ENCODE measurements around the gene ADCK2.
"Not testable (repeated sequence)": the region's sequence is repeated elsewhere in the genome, so short reads cannot be mapped to it uniquely, and the experiment has no call there.

ADCK2 gene

DNA sequence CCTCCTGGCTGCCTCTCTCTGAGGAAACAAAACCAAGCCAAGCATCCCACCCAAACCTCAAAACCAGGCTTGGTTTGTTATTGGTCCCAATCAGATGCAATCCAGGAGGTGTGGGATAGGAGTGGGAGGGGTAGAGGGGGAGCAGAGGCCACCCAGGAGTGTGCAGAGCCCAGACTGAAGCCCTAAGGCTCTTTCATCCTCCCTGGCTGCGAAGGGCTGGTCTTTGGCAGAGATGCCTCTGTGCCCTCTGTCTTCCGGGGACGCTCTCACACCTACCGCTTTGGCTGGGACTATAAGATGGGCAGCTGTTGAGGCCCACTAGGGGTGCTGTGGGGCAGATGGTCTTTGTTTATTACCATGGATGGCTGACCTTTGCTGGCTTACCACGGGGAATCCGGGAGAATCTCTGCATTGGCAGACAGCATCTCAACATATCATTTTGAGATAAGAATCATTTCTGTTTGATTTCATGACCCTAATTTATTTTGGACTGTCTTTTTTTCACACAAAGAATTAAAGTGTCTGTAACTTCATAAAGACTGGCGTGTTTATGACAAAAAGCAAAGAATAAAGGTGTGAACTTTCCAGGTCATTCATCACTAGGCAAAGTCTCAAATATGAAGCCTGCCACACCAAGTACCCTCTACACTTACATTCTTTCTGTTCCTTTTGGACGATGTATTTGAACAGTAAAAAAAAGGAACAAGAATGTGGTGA, 25.7 kb upstream of the ADCK2 start:
- no peak for DNase-seq

DNA sequence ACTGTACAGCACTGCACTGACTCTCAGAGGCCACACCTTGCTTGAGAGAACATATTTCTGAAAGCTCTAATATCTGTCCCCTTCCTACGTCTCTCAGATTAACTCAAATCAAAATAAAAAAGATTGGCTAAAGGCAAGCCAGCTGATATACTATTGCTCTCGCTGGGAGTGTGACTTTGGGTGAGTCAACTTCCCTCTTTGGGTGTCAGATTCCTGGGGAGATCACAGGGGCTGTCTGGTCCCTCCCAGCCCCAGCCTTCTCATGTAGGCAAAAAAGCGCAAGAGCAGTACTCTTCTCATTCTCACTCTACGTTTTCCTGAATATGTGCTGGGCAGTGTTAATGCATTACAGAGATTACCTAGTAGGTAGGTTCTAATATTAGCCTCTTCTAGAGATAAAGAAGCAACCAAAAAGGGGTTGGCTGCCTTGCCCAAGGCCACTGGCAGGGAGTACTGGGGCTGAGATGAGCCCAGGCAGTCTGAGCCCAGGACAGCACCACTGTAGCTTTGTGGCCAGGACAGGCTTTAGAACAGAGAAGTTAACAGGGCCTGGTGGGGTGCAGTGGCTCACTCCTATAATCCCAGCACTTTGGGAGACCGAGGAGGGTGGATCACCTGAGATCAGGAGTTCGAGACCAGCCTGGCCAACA, 23.1 kb upstream of the ADCK2 start:
- DNase-seq: no peak

DNA sequence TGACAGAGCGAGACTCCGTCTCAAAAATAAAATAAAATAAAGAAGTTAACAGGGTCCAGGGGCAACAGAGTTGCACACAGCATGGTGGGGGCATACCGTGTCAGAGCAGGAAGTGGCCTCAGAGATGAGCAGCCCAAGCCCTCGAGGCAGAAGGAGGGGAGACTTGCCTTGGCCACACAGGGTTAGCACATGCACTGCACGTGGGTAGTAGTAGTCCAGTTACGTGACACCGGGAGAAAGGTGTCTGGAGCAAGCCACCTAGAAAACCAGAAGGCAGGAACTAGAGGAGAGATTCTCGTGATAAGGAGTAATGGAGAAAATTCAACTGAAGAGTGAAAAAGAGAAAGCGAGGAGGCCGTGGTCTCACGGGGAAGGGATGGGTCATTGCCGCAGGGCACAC, 22.4 kb upstream of the ADCK2 start:
- DNase-seq: no peak

DNA sequence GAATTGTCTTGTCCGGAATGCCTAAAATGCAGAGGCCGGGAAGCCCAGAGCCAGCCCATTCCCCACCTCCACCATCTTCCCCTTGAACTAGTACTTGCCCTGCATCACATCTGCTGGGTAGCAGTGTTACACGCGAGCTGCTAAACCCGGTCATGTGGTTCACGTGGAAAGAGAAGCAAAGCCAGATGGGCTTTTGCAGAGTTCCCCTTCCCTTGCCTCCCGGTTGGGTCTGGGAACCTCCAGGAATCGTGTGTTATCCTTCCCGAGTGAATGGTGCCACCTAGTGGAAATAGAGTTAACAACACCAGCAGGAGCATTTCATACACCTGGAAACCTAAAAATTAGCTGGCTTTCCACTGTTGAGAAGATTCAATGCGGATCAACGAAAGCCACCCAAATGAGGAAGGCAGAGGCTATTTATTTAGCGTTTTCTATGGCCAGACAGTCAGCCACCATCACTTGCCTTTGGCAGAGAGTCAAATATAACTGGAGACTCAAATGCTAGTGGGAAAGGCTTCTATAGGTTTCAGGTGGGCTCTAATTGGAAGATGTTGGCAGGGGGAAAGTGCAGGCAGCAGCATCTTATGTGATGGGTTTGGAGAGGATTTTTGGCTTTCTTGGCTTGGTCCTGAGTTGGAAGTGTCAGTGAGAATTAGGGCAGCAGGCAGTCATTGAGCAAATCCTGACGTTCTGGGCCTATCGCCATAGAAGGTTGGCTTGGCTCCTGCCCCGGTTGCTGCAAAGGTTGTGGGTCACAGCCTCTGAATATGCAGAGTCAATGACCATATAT, 19.2 kb upstream of the ADCK2 start:
- peak; percentile 15 for DNase-seq

DNA sequence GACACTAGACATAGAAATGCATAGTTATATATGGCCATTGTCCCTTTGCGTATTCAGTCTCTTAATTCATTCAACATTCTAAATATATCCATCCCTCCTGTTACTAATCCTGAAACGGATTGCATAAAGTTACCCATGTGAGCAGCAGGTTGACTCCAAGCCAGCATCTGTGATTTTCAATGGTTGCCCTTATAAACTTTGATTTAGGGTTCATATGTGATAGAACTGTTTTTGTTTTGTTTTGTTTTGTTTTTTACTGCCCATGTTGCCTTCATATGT, 18.7 kb upstream of the ADCK2 start:
- DNase-seq: no peak

DNA sequence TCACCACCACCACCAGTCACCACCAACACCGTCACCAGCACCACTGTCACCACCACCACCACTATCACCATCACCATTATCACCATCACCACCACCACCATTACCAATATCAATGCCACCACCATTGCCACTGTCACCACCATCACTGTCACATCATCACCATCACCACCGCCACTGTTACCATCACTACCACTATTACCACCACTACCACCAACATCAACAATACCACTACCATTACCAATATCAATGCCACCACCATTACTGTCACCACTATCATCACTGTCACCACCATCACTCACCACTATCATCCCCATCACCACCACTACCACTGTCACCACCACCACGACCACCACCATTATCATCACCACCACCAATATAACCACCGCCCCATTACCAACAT, 18.1 kb upstream of the ADCK2 start:
- DNase-seq: no peak

DNA sequence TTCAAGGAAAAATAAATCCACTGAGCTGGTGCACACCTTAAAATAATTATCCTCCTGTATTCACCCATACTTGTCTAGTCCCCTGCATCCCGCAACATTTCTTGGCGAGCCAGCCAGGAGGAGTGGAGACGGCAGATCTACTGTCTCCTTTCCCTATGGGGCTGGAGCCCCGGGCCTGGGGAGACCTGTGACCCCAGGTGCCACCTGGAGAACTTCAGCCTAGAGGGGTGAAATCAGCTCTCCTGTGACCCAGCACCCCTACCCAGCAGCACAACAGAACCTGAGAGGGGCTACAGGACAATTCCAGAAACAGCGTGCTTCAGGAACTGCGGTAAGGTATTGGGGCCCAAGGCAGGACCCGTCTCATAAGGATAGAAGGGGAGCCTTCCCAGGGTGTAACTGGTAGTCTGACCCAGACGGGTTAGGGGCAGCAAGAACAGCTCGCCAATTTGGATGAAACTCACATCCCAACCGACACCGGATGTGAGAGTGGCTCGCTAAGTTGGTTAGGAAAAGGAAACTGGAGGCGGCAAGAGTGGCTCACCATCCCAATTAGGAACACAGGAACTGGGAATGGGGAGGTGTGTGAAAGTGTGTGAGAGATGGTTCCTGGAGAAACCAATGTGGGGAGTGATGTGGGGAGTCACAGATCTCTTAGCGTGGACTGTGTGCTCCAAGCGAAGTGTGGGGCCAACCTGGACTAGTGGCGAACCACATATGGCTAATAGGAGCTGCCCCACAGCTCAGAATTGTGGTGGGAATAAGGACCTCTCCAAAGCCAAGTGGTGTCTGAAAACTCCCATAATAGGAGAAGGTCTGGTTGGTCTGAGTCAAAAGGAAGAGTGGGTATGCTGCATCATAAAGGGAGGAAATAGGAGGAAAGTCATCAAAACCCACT, 17.0 kb upstream of the ADCK2 start:
- no peak for DNase-seq

DNA sequence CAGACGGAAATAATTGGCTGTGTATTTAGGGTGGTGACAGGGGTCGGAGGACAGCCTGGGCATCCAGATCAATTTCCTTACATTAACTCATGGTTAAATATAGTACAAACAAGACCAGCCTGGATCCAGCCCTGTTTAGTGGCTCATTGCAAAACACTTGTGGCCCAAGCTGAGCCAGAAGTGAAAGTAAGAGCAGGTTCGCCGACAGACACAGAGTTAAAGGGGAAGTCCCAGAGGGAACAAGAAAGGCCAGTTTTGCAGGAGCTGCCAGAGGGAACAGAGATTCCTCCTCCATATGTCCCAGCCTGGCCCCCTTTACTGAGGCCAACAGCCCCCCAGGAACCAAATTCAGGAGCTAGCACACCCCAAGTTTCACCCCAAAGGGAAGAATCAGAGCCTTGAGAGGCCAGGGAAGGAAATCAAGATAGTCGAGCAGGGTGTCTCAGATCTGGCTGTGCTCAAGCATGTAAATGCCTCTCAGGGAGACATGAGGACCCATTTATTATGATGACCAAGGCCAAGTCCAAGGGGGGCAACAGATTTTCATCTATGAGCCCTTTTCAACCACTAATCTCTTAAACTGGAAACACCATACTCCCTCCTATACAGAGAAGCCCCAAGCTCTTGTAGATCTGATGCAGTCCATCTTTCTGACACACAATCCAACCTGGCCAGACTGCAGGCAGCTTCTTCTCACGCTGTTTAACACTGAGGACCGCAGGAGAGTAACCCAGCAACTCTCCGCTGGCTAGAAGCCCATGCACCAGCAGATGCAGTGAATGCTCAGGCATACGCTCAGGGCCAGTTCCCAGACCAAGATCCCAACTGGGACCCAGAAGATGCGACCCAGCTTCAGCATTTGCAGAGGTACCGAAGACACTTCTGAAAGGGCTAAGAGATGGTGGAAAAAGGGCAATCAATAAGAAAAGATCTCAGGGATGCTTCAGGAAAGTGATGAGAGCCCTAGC, 15.9 kb upstream of the ADCK2 start:
- DNase-seq: no peak

DNA sequence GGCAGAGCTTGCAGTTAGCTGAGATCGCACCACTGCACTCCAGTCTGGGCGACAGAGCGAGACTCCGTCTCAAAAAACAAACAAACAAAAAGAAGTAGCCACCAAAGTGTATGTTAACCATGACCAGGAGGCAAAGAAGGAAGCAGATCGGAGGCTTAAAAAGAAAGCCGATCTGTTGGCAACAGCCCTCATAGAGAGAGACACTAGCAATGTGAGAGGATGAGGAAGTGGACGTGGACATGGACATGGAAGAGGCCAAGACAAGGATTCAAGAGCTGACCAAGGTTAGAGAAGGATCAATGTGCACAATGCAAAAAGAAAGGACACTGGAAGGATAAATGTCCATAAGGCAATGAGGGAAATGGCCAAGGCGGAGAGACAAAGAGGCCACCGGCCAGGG, 14.9 kb upstream of the ADCK2 start:
- no peak for DNase-seq

DNA sequence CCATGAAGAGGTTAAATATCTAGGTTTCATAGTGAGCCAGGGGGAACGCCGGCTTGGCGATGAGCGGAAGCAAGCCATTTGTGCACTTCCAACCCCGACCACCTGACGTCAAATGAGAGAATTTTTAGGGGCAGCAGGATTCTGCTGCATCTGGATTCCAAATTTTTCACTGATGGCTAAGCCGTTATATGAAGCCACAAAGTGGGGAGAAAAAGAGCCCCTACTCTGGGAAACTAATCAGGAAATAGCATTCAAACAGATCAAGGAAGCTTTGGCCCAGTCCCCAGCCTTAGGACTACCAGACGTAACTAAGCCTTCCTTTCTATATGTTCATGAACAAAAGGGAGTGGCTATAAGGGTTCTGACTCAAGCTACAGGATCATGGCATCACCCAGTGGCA, 12.9 kb upstream of the ADCK2 start:
- DNase-seq: no peak

DNA sequence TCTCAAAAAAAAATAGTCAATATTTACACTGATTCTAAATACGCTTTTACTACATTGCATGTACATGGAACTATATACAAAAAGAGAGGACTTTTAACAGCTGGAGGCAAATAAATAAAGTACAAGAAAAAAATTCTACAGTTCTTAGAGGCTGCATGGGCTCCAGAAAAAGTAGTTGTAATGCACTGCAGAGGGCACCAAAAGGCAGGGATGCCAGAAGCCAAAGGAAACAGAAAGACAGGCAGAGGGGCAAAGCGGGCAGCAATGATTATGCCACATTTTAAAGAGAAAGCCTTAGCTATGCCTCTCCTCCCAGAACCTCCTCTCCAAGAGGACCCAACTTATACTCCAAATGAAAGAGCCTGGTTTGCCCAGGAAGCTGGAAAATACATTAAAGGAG, 11.6 kb upstream of the ADCK2 start:
- DNase-seq: no peak

DNA sequence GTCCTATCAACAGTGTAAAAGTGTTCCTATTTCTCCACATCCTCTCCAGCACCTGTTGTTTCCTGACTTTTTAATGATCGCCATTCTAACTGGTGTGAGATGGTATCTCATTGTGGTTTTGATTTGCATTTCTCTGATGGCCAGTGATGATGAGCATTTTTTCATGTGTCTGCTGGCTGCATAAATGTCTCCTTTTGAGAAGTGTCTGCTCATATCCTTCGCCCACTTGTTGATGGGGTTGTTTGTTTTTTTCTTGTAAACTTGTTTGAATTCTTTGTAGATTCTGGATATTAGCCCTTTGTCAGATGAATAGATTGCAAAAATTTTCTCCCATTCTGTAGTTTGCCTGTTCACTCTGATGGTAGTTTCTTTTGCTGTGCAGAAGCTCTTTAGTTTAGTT, 9.8 kb upstream of the ADCK2 start:
- not testable (repeated sequence) for DNase-seq

DNA sequence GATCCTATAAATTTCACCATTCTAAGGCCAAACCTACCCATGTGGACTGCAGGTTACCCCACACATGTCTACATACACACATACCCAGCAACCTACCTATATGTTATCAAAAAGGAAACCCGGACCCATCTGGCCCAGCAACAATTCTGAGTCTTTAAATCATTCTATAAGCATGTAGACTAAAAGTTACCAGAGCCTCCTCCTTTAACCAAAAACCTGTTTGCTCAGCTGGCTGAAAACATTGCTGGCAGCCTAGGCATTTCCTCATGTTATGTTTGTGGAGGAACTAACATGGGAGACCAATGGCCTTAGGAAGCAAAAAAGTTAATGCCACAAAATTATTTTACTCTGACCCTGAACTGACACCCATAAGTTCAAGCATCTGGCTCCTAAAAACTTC, 5.3 kb upstream of the ADCK2 start:
- no peak for DNase-seq

DNA sequence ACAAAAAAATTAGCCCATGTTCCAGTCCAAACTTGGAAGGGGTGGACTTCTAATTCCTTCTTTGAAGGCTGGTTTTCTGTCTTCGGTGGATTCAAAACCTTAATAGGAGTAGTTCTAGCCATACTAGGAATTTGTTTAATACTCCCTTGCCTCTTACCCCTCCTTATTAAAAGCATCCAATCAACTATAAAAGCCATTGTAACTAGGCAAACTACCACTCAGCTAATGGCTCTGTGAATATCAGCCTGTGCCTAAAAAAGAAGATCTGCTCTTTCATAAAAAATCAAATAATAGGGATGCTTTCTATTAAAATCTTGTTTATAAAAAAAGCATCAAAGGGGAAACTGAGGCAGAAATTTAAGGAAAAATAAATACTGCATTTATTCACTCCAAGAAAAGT, 4.1 kb upstream of the ADCK2 start:
- no peak for DNase-seq

DNA sequence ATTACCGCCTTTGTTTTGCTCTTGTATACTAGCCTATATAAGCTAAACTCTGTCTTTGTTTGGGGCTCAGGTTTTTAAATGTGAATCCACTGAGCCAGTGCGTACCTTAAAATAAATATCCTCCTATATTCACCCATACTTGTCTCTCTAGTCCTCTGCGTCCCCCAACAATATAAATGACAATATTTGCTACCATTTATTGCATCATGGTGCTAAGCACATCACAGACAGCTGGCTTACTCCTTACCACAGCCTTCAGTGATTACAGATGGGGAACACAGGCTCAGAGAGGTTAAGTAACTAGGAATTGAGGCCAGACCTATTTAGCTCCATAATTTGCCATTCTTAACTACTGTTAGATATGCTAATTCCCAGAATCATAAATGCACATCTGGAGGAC, 3.4 kb upstream of the ADCK2 start:
- DNase-seq: no peak

DNA sequence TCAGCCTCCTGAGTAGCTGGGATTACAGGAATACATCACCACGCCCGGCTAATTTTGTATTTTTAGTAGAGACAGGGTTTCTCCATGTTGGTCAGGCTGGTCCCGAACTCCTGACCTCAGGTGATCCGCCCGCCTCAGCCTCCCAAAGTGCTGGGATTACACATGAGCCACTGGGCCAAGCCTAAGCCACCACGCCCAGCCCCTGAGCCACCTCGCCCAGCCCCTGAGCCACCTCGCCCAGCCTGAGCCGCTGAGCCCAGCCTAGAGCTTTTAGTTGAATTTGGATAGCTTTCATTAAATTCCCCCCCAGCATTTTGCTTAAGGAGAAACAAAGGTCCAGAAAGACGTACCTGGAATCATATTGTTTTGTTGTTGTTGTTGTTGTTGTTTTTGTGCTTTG, 2.9 kb upstream of the ADCK2 start:
- not testable (repeated sequence) for DNase-seq

DNA sequence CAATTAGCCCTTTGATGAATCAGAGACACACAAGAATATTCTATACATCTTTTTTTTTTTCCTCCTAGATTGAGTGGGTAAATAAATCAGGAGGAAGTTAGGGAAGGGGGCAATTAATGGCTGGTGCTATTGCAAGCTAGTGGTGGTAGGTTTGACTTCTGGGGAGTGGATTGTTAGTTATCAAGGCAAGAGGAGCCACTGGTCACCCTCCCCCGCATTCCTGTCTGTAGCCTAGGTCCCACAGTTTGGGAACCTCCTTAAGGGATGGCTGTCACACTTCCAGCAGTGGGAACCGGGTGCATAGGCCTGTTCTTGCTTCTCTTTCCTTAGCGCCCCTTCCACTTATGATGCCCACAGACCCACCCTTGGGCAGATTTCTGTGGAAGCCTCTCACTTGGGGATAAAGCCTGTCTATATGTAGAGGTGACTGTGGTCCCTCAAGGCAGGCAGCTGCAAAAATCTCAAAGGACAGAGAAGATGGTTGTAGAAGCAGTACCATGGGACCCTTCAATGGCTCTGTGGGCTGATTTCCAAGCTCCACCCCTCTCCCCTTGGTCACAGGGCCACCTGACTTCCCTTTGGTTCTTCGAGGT, 2.3 kb upstream of the ADCK2 start:
- DNase-seq: no peak

DNA sequence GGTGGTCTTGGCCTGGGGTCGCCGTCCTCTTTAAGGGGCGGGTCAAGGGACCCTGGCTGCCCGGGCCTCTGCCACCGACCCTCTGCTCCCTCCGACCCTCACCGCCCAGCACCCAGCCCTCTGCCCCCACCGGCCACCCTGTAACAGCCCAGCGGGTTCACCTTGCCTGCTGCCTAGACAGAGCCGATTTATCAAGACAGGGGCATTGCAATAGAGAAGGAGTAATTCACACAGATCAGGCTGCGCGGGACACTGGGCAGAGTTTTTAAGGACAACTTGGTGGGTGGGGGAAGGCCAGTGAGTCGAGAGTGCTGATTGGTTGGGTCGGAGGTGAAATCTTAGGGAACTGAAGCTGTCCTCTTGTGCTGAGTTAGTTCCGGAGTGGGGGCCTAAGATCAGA, 779 bp upstream of the ADCK2 start:
- DNase-seq: no peak

DNA sequence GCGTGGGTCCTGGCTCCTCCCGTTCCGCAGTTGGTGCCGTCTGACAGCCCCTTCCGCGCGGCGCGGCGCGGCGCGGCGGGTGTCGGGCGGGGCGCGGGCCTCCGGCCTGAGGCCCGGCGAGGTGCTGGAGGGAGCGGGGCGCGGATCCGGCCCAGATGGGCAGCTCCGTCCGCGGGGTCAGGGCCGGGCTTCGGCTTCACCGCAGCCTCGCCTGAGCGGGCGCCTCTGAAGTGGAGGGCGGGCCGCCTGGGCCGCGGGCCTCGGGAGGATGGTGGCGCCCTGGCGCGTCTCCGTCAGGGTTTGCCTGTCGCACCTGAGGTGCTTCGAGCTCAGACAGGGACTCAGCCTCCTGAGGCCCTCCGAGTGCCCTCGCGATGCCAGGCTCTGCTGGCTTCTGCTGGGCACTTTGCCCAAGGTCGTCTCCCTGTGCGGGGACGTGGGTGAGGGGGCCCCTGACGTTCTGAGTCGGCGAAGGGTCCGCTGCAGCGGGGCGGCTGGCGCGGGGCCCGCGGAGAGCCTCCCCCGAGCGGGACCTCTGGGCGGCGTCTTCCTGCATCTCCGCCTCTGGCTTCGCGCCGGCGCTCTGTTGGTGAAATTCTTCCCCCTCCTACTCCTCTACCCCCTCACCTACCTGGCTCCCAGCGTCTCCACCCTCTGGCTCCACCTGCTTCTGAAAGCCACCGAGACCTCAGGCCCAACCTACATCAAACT, 473 bp downstream of the ADCK2 start:
- DNase-seq: no peak

DNA sequence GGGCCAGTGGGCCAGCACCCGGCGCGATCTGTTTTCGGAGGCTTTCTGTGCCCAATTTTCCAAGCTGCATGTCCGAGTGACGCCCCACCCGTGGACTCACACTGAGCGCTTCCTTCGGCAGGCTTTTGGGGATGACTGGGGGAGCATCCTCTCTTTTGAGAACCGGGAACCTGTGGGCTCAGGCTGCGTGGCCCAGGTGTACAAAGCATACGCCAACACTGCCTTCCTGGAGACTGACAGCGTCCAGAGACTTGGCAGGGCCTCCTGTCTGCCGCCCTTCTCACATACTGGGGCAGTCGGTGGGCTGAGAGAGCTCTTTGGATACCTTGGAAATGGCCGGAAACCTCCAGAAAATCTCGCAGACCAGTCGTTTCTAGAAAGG, 1.0 kb downstream of the ADCK2 start:
- no peak for DNase-seq

DNA sequence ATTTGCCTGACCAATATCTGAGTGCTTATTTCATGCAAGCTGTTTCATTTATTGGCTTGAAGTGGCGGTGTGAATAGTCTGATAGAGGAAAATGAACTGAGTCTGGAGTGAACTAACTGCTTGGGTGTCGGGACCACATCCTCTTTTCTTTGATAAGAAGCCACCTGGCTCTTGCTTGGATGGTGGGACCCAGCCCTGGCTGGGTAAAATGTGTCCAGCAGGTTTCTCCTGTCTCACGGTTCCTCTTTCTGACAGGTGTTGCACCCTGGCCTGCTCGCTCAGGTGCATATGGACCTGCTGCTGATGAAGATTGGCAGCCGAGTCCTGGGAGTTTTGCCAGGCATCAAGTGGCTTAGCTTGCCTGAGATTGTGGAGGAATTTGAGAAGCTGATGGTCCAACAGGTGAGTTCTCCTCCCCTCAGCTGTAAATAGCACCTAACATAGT, 1.6 kb downstream of the ADCK2 start:
- no peak for DNase-seq

Data from T1000 (cell line).